ENCODE measurements around the gene YTHDC1.
"Not testable (repeated sequence)": the region's sequence is repeated elsewhere in the genome, so short reads cannot be mapped to it uniquely, and the experiment has no call there.

Gene YTHDC1

GRCh38 chr4:68283714-68284113 is 66.2 kb downstream of the YTHDC1 start:
- no peak for DNase-seq

GRCh38 chr4:68283095-68283494 is 66.8 kb downstream of the YTHDC1 start:
- DNase-seq, result no peak

- not testable (repeated sequence) for DNase-seq
These were observed 67.8 kb downstream of the YTHDC1 start for GRCh38 chr4:68281796-68282740.

GRCh38 chr4:68278029-68278428 is 71.9 kb downstream of the YTHDC1 start:
- DNase-seq, result no peak

GRCh38 chr4:68277627-68278026 is 72.3 kb downstream of the YTHDC1 start:
- DNase-seq, result no peak

GRCh38 chr4:68272860-68273259 is 77.0 kb downstream of the YTHDC1 start:
- no peak for DNase-seq

GRCh38 chr4:68272380-68272779 is 77.5 kb downstream of the YTHDC1 start:
- no peak for DNase-seq

- DNase-seq, result no peak
These were observed 78.0 kb downstream of the YTHDC1 start for GRCh38 chr4:68271851-68272357.

GRCh38 chr4:68267433-68267944 is 82.4 kb downstream of the YTHDC1 start:
- no peak for DNase-seq

- DNase-seq, result no peak
These were observed 84.9 kb downstream of the YTHDC1 start for GRCh38 chr4:68264875-68265565.

Measured in SHP77 treated with DMSO at 0.1 percent for 48 hours (cell line).